Activated T-helper 1 cell treated with anti-CD3 and anti-CD28 coated beads, Interleukin-12 subunit alpha, Interleukin-12 subunit beta, Interleukin-2, Interleukin-4 antibody, amounts not matched to agents 30 ng/mL and 10 ng/mL and 1 ng/mL, durations not matched to agents 14 hours and 24 hours and 36 hours (primary cell): Measurements from ENCODE around the gene ASAP2. TPM values are rescaled to one million over a fixed set of nuclear protein-coding genes. Genes with fewer than 3 reads are reported as not detected.

Source experiments
- DNase-seq: peaks from one replicate; pipeline ENCODE4 v3.0.0; 2021; ENCODE audit warnings: low spot score
- H3K27ac Mint-ChIP-seq: one replicate; pipeline ENCODE4 v1.8.0; 2021; ENCODE audit warnings: mild to moderate bottlenecking, mixed read lengths
- H3K27me3 Mint-ChIP-seq: one replicate; pipeline ENCODE4 v1.8.0; 2022; ENCODE audit warnings: mild to moderate bottlenecking, moderate library complexity, mixed read lengths; ENCODE audit not compliant: insufficient read depth
- H3K36me3 Mint-ChIP-seq: one replicate; pipeline ENCODE4 v1.8.0; 2021; ENCODE audit warnings: low read depth, mixed read lengths
- H3K4me1 Mint-ChIP-seq: one replicate; pipeline ENCODE4 v1.8.0; 2021; ENCODE audit warnings: low read depth, mixed read lengths
- H3K4me3 Mint-ChIP-seq: one replicate; pipeline ENCODE4 v1.8.0; 2021; ENCODE audit warnings: mild to moderate bottlenecking, moderate library complexity, mixed read lengths
- H3K9me3 Mint-ChIP-seq: one replicate; pipeline ENCODE4 v1.8.0; 2021; ENCODE audit warnings: mixed read lengths
- intact Hi-C: fragments of 100-400 bp; cut with micrococcal nuclease; formaldehyde crosslinking; loops from one replicate; pipeline ENCODE4 v1.15.1; 2024
- total RNA-seq: library from RNA; stranded (reverse); gene quantifications from 2 replicates; pipeline ENCODE4 v1.2.3, GENCODE V29; 2022

ASAP2 gene
- total RNA-seq, 1 donor from 2014 or later: 0.34 TPM

GRCh38 chr2:9194352-9194751, 12.3 kb upstream of the ASAP2 start:
- Mint-ChIP-seq H3K4me3 (no peak overlapping the region), H3K27ac (no peak overlapping the region), H3K27me3 (peaks cover 17% of the 10 kb centered on the region), H3K4me1 (no peaks in the 10 kb centered on the region), H3K36me3 (no peaks in the 10 kb centered on the region), H3K9me3 (no peaks in the 10 kb centered on the region)
- no peak for DNase-seq
- intact Hi-C loops: no loop called here

- intact Hi-C loops: no loop called here
- Mint-ChIP-seq H3K4me3 (no peak overlapping the region), H3K36me3 (no peaks in the 10 kb centered on the region), H3K9me3 (no peaks in the 10 kb centered on the region), H3K27ac (no peak overlapping the region), H3K27me3 (peaks cover 22% of the 10 kb centered on the region), H3K4me1 (no peaks in the 10 kb centered on the region)
- no peak for DNase-seq
These were observed 10.0 kb upstream of the ASAP2 start for GRCh38 chr2:9196637-9197036.

DNA sequence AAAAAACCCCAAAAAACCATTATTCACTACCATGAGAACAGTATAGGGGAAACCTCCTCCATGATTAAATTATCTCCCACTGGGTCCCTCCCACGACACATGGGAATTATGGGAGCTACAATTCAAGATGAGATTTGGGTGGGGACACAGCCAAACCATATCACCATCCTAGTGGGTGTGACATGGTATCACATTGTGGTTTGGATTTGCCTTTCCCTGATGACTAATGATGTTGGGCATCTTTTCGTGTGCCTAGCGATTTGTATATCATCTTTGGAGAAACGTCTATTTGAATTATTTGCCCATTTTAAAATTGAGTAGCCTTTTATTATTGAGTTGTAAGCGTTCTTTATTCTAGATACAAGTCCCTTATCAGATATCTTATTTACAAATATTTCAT, 8.7 kb upstream of the ASAP2 start:
- Mint-ChIP-seq H3K27ac (no peak overlapping the region), H3K4me3 (no peak overlapping the region), H3K27me3 (peaks cover 22% of the 10 kb centered on the region), H3K4me1 (no peaks in the 10 kb centered on the region), H3K36me3 (no peaks in the 10 kb centered on the region), H3K9me3 (no peaks in the 10 kb centered on the region)
- intact Hi-C loops: no loop called here
- DNase-seq: no peak

GRCh38 chr2:9199716-9200632, 6.6 kb upstream of the ASAP2 start:
- H3K4me3 Mint-ChIP-seq: no peak overlapping the region
- no peaks in the 10 kb centered on the region for H3K36me3 Mint-ChIP-seq
- no peak for DNase-seq
- peaks cover 34% of the 10 kb centered on the region for H3K27me3 Mint-ChIP-seq
- H3K27ac Mint-ChIP-seq: no peak overlapping the region
- intact Hi-C loops: loop anchor here (10.0 kb wide), 1 partner anchor 845 kb away; the partner anchor contains the start of gene KLF11
- no peaks in the 10 kb centered on the region for H3K9me3 Mint-ChIP-seq
- H3K4me1 Mint-ChIP-seq: no peaks in the 10 kb centered on the region

DNA sequence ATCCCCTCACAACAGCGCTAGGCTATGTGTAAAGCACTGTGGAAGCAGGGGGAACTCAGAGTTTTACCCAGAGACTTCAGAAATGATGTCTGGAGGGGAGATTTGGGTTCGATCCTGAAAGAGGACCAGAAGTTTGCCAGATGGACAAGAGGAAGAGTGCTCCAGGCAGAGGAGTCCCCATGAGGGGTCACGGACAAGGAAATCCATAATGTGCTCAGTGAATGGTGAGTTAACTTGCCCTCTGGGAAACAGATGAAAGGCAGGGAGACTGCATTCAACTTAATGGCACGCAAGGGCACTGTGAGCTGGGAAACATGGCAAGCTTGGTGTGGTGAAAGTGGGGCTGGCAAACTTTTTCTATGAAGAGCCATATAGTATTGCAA, 6.0 kb upstream of the ASAP2 start:
- no peak for DNase-seq
- intact Hi-C loops: loop anchor here (10.0 kb wide), 1 partner anchor 844 kb away; the partner anchor contains the start of gene KLF11
- peaks cover under 1% of the 10 kb centered on the region for H3K4me1 Mint-ChIP-seq
- no peak overlapping the region for H3K27ac Mint-ChIP-seq
- H3K36me3 Mint-ChIP-seq: no peaks in the 10 kb centered on the region
- no peaks in the 10 kb centered on the region for H3K9me3 Mint-ChIP-seq
- no peak overlapping the region for H3K4me3 Mint-ChIP-seq
- peaks cover 38% of the 10 kb centered on the region for H3K27me3 Mint-ChIP-seq

GRCh38 chr2:9201185-9201891, 5.3 kb upstream of the ASAP2 start:
- intact Hi-C loops: loop anchor here (10.0 kb wide), 1 partner anchor 843 kb away; the partner anchor contains the start of gene KLF11
- H3K27me3 Mint-ChIP-seq: peaks cover 43% of the 10 kb centered on the region

DNA sequence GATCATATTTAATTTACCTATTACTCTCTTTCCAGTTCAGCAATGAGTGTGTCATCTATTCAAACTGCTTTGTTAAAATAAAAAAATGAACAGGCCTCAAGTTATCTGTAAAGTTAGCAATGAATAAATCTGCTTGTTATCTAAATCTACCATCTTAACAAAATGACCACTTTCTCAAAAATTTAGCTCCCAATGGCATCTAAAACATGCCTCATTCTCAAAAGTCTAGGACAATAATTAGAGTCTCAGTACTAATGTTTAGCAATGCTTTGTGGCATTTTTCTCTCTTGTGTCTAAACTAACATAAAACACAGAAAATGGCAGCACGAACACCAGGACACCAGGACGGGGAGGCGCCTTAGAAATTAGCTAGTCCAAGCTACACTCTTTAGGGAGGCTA, 3.6 kb upstream of the ASAP2 start:
- intact Hi-C loops: loop anchor here (10.0 kb wide), 1 partner anchor 842 kb away; the partner anchor contains the start of gene KLF11
- Mint-ChIP-seq H3K4me1 (peaks cover 5% of the 10 kb centered on the region), H3K27me3 (peaks cover 40% of the 10 kb centered on the region), H3K36me3 (no peaks in the 10 kb centered on the region), H3K27ac (no peak overlapping the region), H3K4me3 (no peak overlapping the region), H3K9me3 (no peaks in the 10 kb centered on the region)
- DNase-seq: no peak

More at GRCh38 chr2:9201185-9201891, 5.3 kb upstream of the ASAP2 start:
- Mint-ChIP-seq H3K9me3 (no peaks in the 10 kb centered on the region), H3K4me1 (peaks cover 5% of the 10 kb centered on the region), H3K27ac (no peak overlapping the region), H3K36me3 (no peaks in the 10 kb centered on the region), H3K4me3 (no peak overlapping the region)
- DNase-seq: no peak

DNA sequence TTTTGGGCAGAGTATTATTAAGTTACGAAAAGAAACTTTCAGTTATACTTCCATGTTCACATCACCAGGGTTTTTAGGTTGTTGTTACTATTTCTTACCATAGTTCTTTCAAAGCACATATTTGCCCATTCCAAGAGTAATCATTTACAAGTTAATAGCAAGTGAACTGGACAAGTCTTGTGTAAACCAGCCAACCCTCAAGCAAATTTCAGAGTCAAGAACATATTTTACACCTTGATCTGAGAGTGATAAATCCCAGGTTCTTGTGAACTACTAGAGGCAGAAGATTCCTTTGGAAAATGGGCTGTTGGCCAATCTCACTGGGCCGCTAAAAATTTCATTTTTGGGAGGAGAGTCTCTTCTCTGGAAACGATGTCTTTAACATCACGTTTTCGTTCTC, 2.7 kb upstream of the ASAP2 start:
- Mint-ChIP-seq H3K27me3 (peaks cover 49% of the 10 kb centered on the region), H3K36me3 (no peaks in the 10 kb centered on the region), H3K4me3 (no peak overlapping the region), H3K27ac (no peak overlapping the region), H3K4me1 (peaks cover 5% of the 10 kb centered on the region), H3K9me3 (no peaks in the 10 kb centered on the region)
- intact Hi-C loops: loop anchor here (10.0 kb wide), 1 partner anchor 841 kb away; the partner anchor contains the start of gene KLF11
- no peak for DNase-seq

DNA sequence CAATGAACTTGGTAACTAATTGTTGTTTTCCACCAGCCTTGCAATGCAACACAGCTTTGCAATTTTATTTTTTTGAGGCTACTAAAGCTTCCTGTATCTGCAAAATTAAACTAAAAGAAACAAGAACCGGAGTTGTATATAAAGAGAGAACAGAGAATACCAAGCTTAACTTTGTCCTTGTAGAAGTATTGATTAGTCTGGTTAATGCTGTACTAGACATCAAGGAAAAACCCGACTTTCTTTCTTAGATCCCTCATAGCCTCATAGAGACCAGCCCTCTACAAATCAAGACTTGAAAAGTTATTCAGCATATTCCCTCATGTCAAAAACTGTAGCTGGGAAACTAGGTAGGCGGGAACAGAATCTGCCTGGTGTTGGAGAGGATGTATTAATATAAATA, 1.7 kb upstream of the ASAP2 start:
- intact Hi-C loops: loop anchor here (10.0 kb wide), 1 partner anchor 840 kb away; the partner anchor contains the start of gene KLF11

GRCh38 chr2:9205486-9205885, 1.1 kb upstream of the ASAP2 start:
- Mint-ChIP-seq H3K36me3 (no peaks in the 10 kb centered on the region), H3K27ac (no peak overlapping the region), H3K27me3 (peaks cover 59% of the 10 kb centered on the region), H3K9me3 (no peaks in the 10 kb centered on the region), H3K4me3 (peak overlapping the region; percentile 67), H3K4me1 (peaks cover 5% of the 10 kb centered on the region)
- intact Hi-C loops: loop anchor here (10.0 kb wide), 1 partner anchor 839 kb away; the partner anchor contains the start of gene KLF11
- DNase-seq: no peak

More for the DNA sequence above, 1.7 kb upstream of the ASAP2 start:
- Mint-ChIP-seq H3K36me3 (no peaks in the 10 kb centered on the region), H3K4me1 (peaks cover 5% of the 10 kb centered on the region), H3K9me3 (no peaks in the 10 kb centered on the region), H3K27ac (no peak overlapping the region), H3K27me3 (peaks cover 58% of the 10 kb centered on the region), H3K4me3 (peak overlapping the region; percentile 22)
- DNase-seq: no peak

- intact Hi-C loops: loop anchor here (1.0 to 10.0 kb wide), 3 partner anchors 65 to 838 kb away; partner anchors contain the start of genes CPSF3, ITGB1BP1 and KLF11
- H3K27me3 Mint-ChIP-seq: peaks cover 56% of the 10 kb centered on the region
- H3K36me3 Mint-ChIP-seq: no peaks in the 10 kb centered on the region
- peak overlapping the region; percentile 57 for H3K4me3 Mint-ChIP-seq
- no peaks in the 10 kb centered on the region for H3K9me3 Mint-ChIP-seq
- no peak overlapping the region for H3K27ac Mint-ChIP-seq
- no peak for DNase-seq
- H3K4me1 Mint-ChIP-seq: peaks cover 5% of the 10 kb centered on the region
These were observed 504 bp downstream of the ASAP2 start for GRCh38 chr2:9206991-9207640.

DNA sequence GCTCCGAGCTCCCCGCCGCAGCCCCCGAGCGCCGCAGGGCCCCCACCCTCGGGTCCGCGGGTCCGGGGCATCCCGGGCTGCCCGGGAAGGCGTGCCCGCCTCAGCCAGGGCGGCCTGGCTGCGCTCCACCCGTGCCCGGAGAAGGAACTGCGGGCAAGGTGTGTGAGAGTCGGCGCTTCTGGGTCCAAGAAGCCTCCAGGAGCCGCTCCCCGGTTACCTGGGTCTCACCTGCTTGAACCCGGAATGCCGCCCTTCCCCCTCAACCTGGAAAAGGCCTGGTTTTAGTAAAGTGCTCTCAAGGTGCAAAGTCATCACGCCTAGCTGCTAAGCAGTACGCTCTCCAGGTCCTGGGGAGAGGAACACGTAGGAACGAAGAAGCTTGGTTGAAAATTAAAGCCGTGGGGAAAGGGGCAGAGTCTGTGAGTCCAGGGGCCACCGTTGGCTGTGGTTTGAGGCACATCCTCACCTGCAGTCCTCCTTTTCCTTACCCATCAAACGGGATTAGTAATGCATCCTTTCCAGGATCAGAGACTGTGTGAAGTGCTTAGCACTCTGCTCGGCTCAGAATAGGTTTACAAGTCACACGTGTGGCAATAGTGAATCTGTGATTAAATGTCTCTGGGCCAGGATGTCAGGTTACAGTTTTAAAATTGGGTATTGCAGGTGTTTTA, 1.2 kb downstream of the ASAP2 start:
- Mint-ChIP-seq H3K27ac (no peak overlapping the region), H3K4me1 (peaks cover 5% of the 10 kb centered on the region), H3K27me3 (peaks cover 54% of the 10 kb centered on the region), H3K4me3 (peak overlapping the region; percentile 33), H3K36me3 (no peaks in the 10 kb centered on the region), H3K9me3 (no peaks in the 10 kb centered on the region)
- no peak for DNase-seq
- intact Hi-C loops: loop anchor here (2.0 to 10.0 kb wide), 2 partner anchors 215 to 837 kb away; partner anchors contain the start of genes CPSF3, ITGB1BP1 and KLF11
